ENCODE measurements around the gene FKBP2. TPM values are rescaled to one million over a fixed set of nuclear protein-coding genes. Genes with fewer than 3 reads are reported as not detected.

FKBP2 gene
- total RNA-seq, 4 donors from 2014 or later: 20.2 to 54.7 (median 27.6) TPM

GRCh38 chr11:64220798-64221197 is 20.1 kb upstream of the FKBP2 start:
- DNase-seq: no peak
- in situ Hi-C loops (cut with MboI; ENCODE audit: low sequenced_read_pairs in 4 of 4) (no loop called here), intact Hi-C loops (cut with DNase I; ENCODE audit: low total_unique reads) (no loop called here)
- ATAC-seq: no peak
- Histone ChIP-seq H3K36me3 (peaks cover 0 to 7% of the 10 kb centered on the region in 2 donors), H3K9me3 (no peaks in the 10 kb centered on the region), H3K4me1 (peaks cover 15 to 35% of the 10 kb centered on the region in 2 donors), H3K27ac (peak overlapping the region in 1 of 4 donors; percentile 95), H3K4me3 (no peak overlapping the region), H3K27me3 (no peaks in the 10 kb centered on the region)
- TF ChIP-seq CTCF (IDR thresholded peaks at IDR 0.05 in 4 of 5, conservative IDR thresholded peaks at IDR 0.05 in 1 of 5): no peak
- no peak for TF ChIP-seq POLR2A (IDR thresholded peaks at IDR 0.05)

- H3K9me3 ChIP-seq: no peaks in the 10 kb centered on the region
- no peak overlapping the region for H3K4me3 ChIP-seq
- H3K36me3 ChIP-seq: peaks cover 0 to 7% of the 10 kb centered on the region in 2 donors
- H3K27ac ChIP-seq: peak overlapping the region in 3 of 4 donors; percentile 62 to 95 (median 81)
- ATAC-seq: no peak
- TF ChIP-seq CTCF (IDR thresholded peaks at IDR 0.05 in 4 of 5, conservative IDR thresholded peaks at IDR 0.05 in 1 of 5) (no peak), POLR2A (IDR thresholded peaks at IDR 0.05) (no peak)
- no peaks in the 10 kb centered on the region for H3K27me3 ChIP-seq
- in situ Hi-C loops (cut with MboI; ENCODE audit: low sequenced_read_pairs in 4 of 4): no loop called here
- peaks cover 26 to 47% of the 10 kb centered on the region in 2 donors for H3K4me1 ChIP-seq
- intact Hi-C loops (cut with DNase I; ENCODE audit: low total_unique reads): no loop called here
- DNase-seq: no peak
Observed at GRCh38 chr11:64222651-64223000, 18.3 kb upstream of the FKBP2 start.

GRCh38 chr11:64223001-64223651 is 17.8 kb upstream of the FKBP2 start:
- DNase-seq (peak in 1 of 2 donors; percentile 76), ATAC-seq (peak in 1 of 2 donors; percentile 19)
- H3K27me3 ChIP-seq: no peaks in the 10 kb centered on the region
- peaks cover 31 to 52% of the 10 kb centered on the region in 2 donors for H3K4me1 ChIP-seq
- H3K36me3 ChIP-seq: peaks cover 0 to 7% of the 10 kb centered on the region in 2 donors
- intact Hi-C loops (cut with DNase I; ENCODE audit: low total_unique reads): no loop called here
- TF ChIP-seq CTCF (IDR thresholded peaks at IDR 0.05 in 4 of 5, conservative IDR thresholded peaks at IDR 0.05 in 1 of 5): no peak
- TF ChIP-seq POLR2A (IDR thresholded peaks at IDR 0.05): no peak
- H3K27ac ChIP-seq: peak overlapping the region in 3 of 4 donors; percentile 62 to 95 (median 81)
- no peak overlapping the region for H3K4me3 ChIP-seq
- in situ Hi-C loops (cut with MboI; ENCODE audit: low sequenced_read_pairs in 4 of 4): no loop called here
- no peaks in the 10 kb centered on the region for H3K9me3 ChIP-seq

- TF ChIP-seq POLR2A (IDR thresholded peaks at IDR 0.05) (no peak), CTCF (IDR thresholded peaks at IDR 0.05 in 4 of 5, conservative IDR thresholded peaks at IDR 0.05 in 1 of 5) (no peak)
- Histone ChIP-seq H3K27ac (peak overlapping the region; percentile 95 to 99 (median 96)), H3K4me3 (no peak overlapping the region), H3K4me1 (peaks cover 34 to 53% of the 10 kb centered on the region in 2 donors), H3K27me3 (no peaks in the 10 kb centered on the region), H3K9me3 (no peaks in the 10 kb centered on the region), H3K36me3 (peaks cover 0 to 7% of the 10 kb centered on the region in 2 donors)
- intact Hi-C loops (cut with DNase I; ENCODE audit: low total_unique reads) (no loop called here), in situ Hi-C loops (cut with MboI; ENCODE audit: low sequenced_read_pairs in 4 of 4) (no loop called here)
- DNase-seq: no peak
- no peak for ATAC-seq
Observed at GRCh38 chr11:64224151-64224890, 16.6 kb upstream of the FKBP2 start.

Measured in gastrocnemius medialis (tissue), 4 donors.